Measurements from ENCODE around the gene MAML2.
A peak's percentile ranks its signal among the peaks of the same experiment; 100 is the strongest.

MAML2 gene

GRCh38 chr11:95993438-95994298 lies 349.3 kb downstream of the MAML2 start:
- DNase-seq: no peak

GRCh38 chr11:95991545-95991944 lies 351.4 kb downstream of the MAML2 start:
- no peak for DNase-seq

GRCh38 chr11:95991101-95991500 lies 351.9 kb downstream of the MAML2 start:
- no peak for DNase-seq

GRCh38 chr11:95989780-95990179 lies 353.2 kb downstream of the MAML2 start:
- no peak for DNase-seq

- DNase-seq: no peak
These were observed 353.9 kb downstream of the MAML2 start for GRCh38 chr11:95989076-95989605.

- DNase-seq: peak; percentile 74
These were observed 357.7 kb downstream of the MAML2 start for GRCh38 chr11:95985174-95985808.

- DNase-seq: peak; percentile 31
These were observed 358.9 kb downstream of the MAML2 start for GRCh38 chr11:95984072-95984471.

- no peak for DNase-seq
These were observed 365.3 kb downstream of the MAML2 start for GRCh38 chr11:95977534-95978174.

GRCh38 chr11:95976550-95976949 lies 366.4 kb downstream of the MAML2 start:
- DNase-seq: no peak

GRCh38 chr11:95975343-95975742 lies 367.7 kb downstream of the MAML2 start:
- no peak for DNase-seq

- no peak for DNase-seq
These were observed 370.9 kb downstream of the MAML2 start for GRCh38 chr11:95972060-95972459.

GRCh38 chr11:95968585-95968984 lies 374.4 kb downstream of the MAML2 start:
- peak; percentile 41 for DNase-seq

GRCh38 chr11:95964281-95964680 lies 378.7 kb downstream of the MAML2 start:
- DNase-seq: no peak

GRCh38 chr11:95961758-95962157 lies 381.2 kb downstream of the MAML2 start:
- no peak for DNase-seq

- no peak for DNase-seq
These were observed 392.1 kb downstream of the MAML2 start for GRCh38 chr11:95950905-95951304.

GRCh38 chr11:95948637-95949036 lies 394.4 kb downstream of the MAML2 start:
- no peak for DNase-seq

- no peak for DNase-seq
These were observed 398.4 kb downstream of the MAML2 start for GRCh38 chr11:95944623-95945022.

- DNase-seq: no peak
These were observed 399.4 kb downstream of the MAML2 start for GRCh38 chr11:95943546-95943945.

- DNase-seq: no peak
These were observed 403.9 kb downstream of the MAML2 start for GRCh38 chr11:95939091-95939490.

GRCh38 chr11:95937358-95937757 lies 405.6 kb downstream of the MAML2 start:
- peak; percentile 31 for DNase-seq

- no peak for DNase-seq
These were observed 409.4 kb downstream of the MAML2 start for GRCh38 chr11:95933594-95933993.

GRCh38 chr11:95931916-95932315 lies 411.1 kb downstream of the MAML2 start:
- DNase-seq: no peak

- DNase-seq: no peak
These were observed 412.0 kb downstream of the MAML2 start for GRCh38 chr11:95930948-95931347.

- DNase-seq: no peak
These were observed 416.3 kb downstream of the MAML2 start for GRCh38 chr11:95926726-95927125.

All from hematopoietic multipotent progenitor cell treated with erythropoietin and hydrocortisone succinate and interleukin-3 and kit ligand, for 4 days (in vitro differentiated cells).